HCT116 (cell line): Measurements from ENCODE around the gene FAM184A. TPM values are rescaled to one million over a fixed set of nuclear protein-coding genes. Genes with fewer than 3 reads are reported as not detected.
A peak's percentile ranks its signal among the peaks of the same experiment; 100 is the strongest.

Experiments used
- ATAC-seq: fragments of 200-7000 bp; cut with Tn5 transposase; 2 replicates; pipeline ENCODE4 v1.9.1; 2020; ENCODE audit warnings: mild to moderate bottlenecking, moderate library complexity
- BruUV-seq: library from RNA; stranded (reverse); fragments of 400-500 nt; replicated peaks from 2 replicates; lab custom pipeline; 2021; lab: Mats Ljungman, UMichigan
- CTCF ChIA-PET: fragments of 300-600 bp; sonication (Branson Sonifier 250); formaldehyde crosslinking; loops from one replicate; lab custom pipeline; 2021; ENCODE audit warnings: antibody characterized with exemption; lab: Charles Lee
- POLR2A ChIA-PET: fragments of 300-600, 350-600 bp; sonication (Branson Sonifier 250); formaldehyde crosslinking; loops from one replicate; lab custom pipeline; 2021; ENCODE audit warnings: antibody characterized with exemption; lab: Charles Lee
- RAD21 ChIA-PET, 2 experiments: fragments of 300-600 bp; sonication (Branson Sonifier 250); formaldehyde crosslinking; loops; one replicate each; lab custom pipeline; 2023; ENCODE audit warnings: low total read pairs in 2 of 2; ENCODE audit not compliant: uncharacterized antibody in 2 of 2, unreplicated experiment in 2 of 2, low non-redundant PET in 1 of 2; lab: Charles Lee
- DNase-seq: peaks from one replicate; pipeline ENCODE4 v3.0.0-alpha.2; 2010; ENCODE audit warnings: low read depth, low spot score
- H2AFZ ChIP-seq: fragments of 200-600 bp; shearing (Covaris generic), sonication (generic); 2 replicates; pipeline ENCODE4 v1.6.1; 2017; ENCODE audit warnings: low read depth, mixed run types, mixed read lengths, antibody characterized with exemption, low read length; ENCODE audit not compliant: poor library complexity, severe bottlenecking
- H3K27ac ChIP-seq: 2 replicates; pipeline ENCODE4 v1.5.1; 2012; ENCODE audit warnings: low read depth, low read length
- H3K27me3 ChIP-seq: fragments of 200-600 bp; sonication (generic); 2 replicates; pipeline ENCODE4 v1.6.1; 2016; ENCODE audit warnings: mixed run types, low read length, mixed read lengths; ENCODE audit not compliant: insufficient read depth
- H3K36me3 ChIP-seq, 2 experiments: fragments of 200-500 bp in 1 of 2; fragments of 200-600 bp in 1 of 2; sonication (Bioruptor generic) in 1 of 2; sonication (generic) in 1 of 2; 2 replicates each; pipeline versions ENCODE4 v1.5.1 to v1.6.1; 2014 to 2016; ENCODE audit warnings: low read length in 2 of 2, inconsistent platforms in 1 of 2, mixed read lengths in 1 of 2, mixed run types in 1 of 2; ENCODE audit not compliant: insufficient read depth in 2 of 2, control insufficient read depth in 1 of 2
- H3K4me1 ChIP-seq, 2 experiments: fragments of 200-600 bp in 1 of 2; sonication (generic) in 1 of 2; 2 replicates each; pipeline versions ENCODE4 v1.5.1 to v1.6.1; 2012 to 2017; ENCODE audit warnings: low read length in 2 of 2, inconsistent platforms in 1 of 2, mild to moderate bottlenecking in 1 of 2, mixed read lengths in 1 of 2, mixed run types in 1 of 2, moderate library complexity in 1 of 2; ENCODE audit not compliant: insufficient read depth in 2 of 2, control insufficient read depth in 1 of 2
- H3K4me2 ChIP-seq: fragments of 200-600 bp; sonication (generic); 2 replicates; pipeline ENCODE4 v1.6.1; 2017; ENCODE audit warnings: mixed run types, low read length, mixed read lengths
- H3K4me3 ChIP-seq, 2 experiments: fragments of 200-600 bp in 1 of 2; sonication (generic) in 1 of 2; replicated peaks in 1 of 2; 2 replicates each; pipeline ENCODE4 v1.5.1; 2011 to 2016; ENCODE audit warnings: low read length in 2 of 2, control low read depth in 1 of 2, low read depth in 1 of 2, mild to moderate bottlenecking in 1 of 2, mixed read lengths in 1 of 2, mixed run types in 1 of 2
- H3K79me2 ChIP-seq: fragments of 200-600 bp; sonication (generic); 2 replicates; pipeline ENCODE4 v1.6.1; 2017; ENCODE audit warnings: mild to moderate bottlenecking, mixed run types, low read length, moderate library complexity, mixed read lengths; ENCODE audit not compliant: insufficient read depth
- H3K9ac ChIP-seq: fragments of 200-600 bp; sonication (generic); 2 replicates; pipeline ENCODE4 v1.6.1; 2016; ENCODE audit warnings: low read length, mixed read lengths
- H3K9me2 ChIP-seq: fragments of 200-600 bp; sonication (generic), shearing (Covaris generic); 2 replicates; pipeline ENCODE4 v1.6.1; 2017; ENCODE audit warnings: mixed run types, mild to moderate bottlenecking, moderate library complexity; ENCODE audit not compliant: insufficient read depth
- H3K9me3 ChIP-seq, 2 experiments: fragments of 200-500 bp in 1 of 2; fragments of 200-600 bp in 1 of 2; sonication (Bioruptor generic) in 1 of 2; sonication (generic) in 1 of 2; 2 replicates each; pipeline ENCODE4 v1.6.1; 2014 to 2017; ENCODE audit warnings: low read length in 2 of 2, mixed read lengths in 2 of 2, inconsistent platforms in 1 of 2, low read depth in 1 of 2, mild to moderate bottlenecking in 1 of 2, mixed run types in 1 of 2, moderate library complexity in 1 of 2; ENCODE audit not compliant: control insufficient read depth in 1 of 2, insufficient read depth in 1 of 2
- H4K20me1 ChIP-seq: fragments of 200-600 bp; sonication (generic), shearing (Covaris generic); 2 replicates; pipeline ENCODE4 v1.6.1; 2017; ENCODE audit warnings: mixed run types, mild to moderate bottlenecking, moderate library complexity; ENCODE audit not compliant: insufficient read depth
- CBX3 ChIP-seq: IDR thresholded peaks from 2 replicates; pipeline ENCODE4 v1.6.1; 2012; ENCODE audit warnings: low read depth
- CEBPB ChIP-seq: IDR thresholded peaks from 2 replicates; pipeline ENCODE4 v1.6.1; 2012; ENCODE audit warnings: low read depth
- EGR1 ChIP-seq: IDR thresholded peaks from 2 replicates; pipeline ENCODE4 v1.6.1; 2012; ENCODE audit warnings: low read depth
- ELF1 ChIP-seq: IDR thresholded peaks from 2 replicates; pipeline ENCODE4 v1.6.1; 2012; ENCODE audit warnings: low read depth, borderline replicate concordance
- EZH2phosphoT487 ChIP-seq: fragments of 200-600 bp; IDR thresholded peaks from 2 replicates; pipeline ENCODE4 v1.6.1; 2018; ENCODE audit warnings: antibody characterized with exemption, borderline replicate concordance
- FOSL1 ChIP-seq: IDR thresholded peaks from 2 replicates; pipeline ENCODE4 v1.6.1; 2012; ENCODE audit warnings: low read depth
- JUND ChIP-seq: IDR thresholded peaks from 2 replicates; pipeline ENCODE4 v1.6.1; 2012
- SIN3A ChIP-seq: IDR thresholded peaks from 2 replicates; pipeline ENCODE4 v1.6.1; 2012; ENCODE audit warnings: low read depth
- SP1 ChIP-seq: IDR thresholded peaks from 2 replicates; pipeline ENCODE4 v1.6.1; 2012; ENCODE audit warnings: low read depth
- SRF ChIP-seq: IDR thresholded peaks from 2 replicates; pipeline ENCODE4 v1.6.1; 2012; ENCODE audit warnings: low read depth
- TCF7L2 ChIP-seq: IDR thresholded peaks from 2 replicates; pipeline ENCODE4 v1.7.0; 2011; ENCODE audit warnings: borderline replicate concordance, inconsistent platforms; ENCODE audit not compliant: insufficient read depth, insufficient read length; ENCODE audit errors: extremely low read depth
- YY1 ChIP-seq: IDR thresholded peaks from 2 replicates; pipeline ENCODE4 v1.6.1; 2011; ENCODE audit warnings: low read length, low read depth, moderate library complexity, mild to moderate bottlenecking; ENCODE audit not compliant: insufficient replicate concordance; ENCODE audit errors: extremely low read depth
- ZNF274 ChIP-seq: fragments of 200-500 bp; sonication (Bioruptor generic); IDR thresholded peaks from 2 replicates; pipeline ENCODE4 v1.6.1; 2014; ENCODE audit warnings: mild to moderate bottlenecking, low read depth, low read length, inconsistent platforms
- intact Hi-C: fragments of 100-400 bp; cut with micrococcal nuclease; formaldehyde crosslinking; loops from 2 replicates; pipeline ENCODE4 v1.10.0; 2022
- total RNA-seq: library from RNA; stranded (reverse); gene quantifications from one replicate; pipeline ENCODE4 v1.2.1, GENCODE V29; 2021; ENCODE audit not compliant: unreplicated experiment

The FAM184A gene
- total RNA-seq, 1 experiment from 2014 or later = 2.4 TPM

GRCh38 chr6:119124079-119124824, 45.8 kb upstream of the FAM184A start:
- POLR2A ChIA-PET = interaction anchor here (0.6 kb wide), 1 partner anchor 228 kb away, joined by 3 read pairs; no protein-coding TSS in a partner anchor
- Histone ChIP-seq H3K4me3 (no peak overlapping the region), H4K20me1 (no peaks in the 10 kb centered on the region), H3K9ac (no peak overlapping the region), H3K9me3 (no peaks in the 10 kb centered on the region), H3K27ac (peak overlapping the region; percentile 23; the same call in 1 of the 2 replicates), H3K4me1 (peaks cover 25 to 39% of the 10 kb centered on the region in 2 experiments), H3K36me3 (no peaks in the 10 kb centered on the region), H3K79me2 (no peaks in the 10 kb centered on the region), H2AFZ (peak overlapping the region; percentile 29), H3K9me2 (no peaks in the 10 kb centered on the region), H3K4me2 (peak overlapping the region; percentile 24; the same call in 1 of the 2 replicates), H3K27me3 (no peaks in the 10 kb centered on the region)
- TF ChIP-seq YY1 = no peak
- peak; percentile 65; the same call in 1 of the 2 replicates for TF ChIP-seq SP1
- TF ChIP-seq SRF = peak; percentile 28; the same call in 1 of the 2 replicates
- no peak for TF ChIP-seq SIN3A
- TF ChIP-seq CEBPB = peak; percentile 37; the same call in 1 of the 2 replicates
- TF ChIP-seq JUND = peak; percentile 72
- TF ChIP-seq ELF1 = no peak
- peak; percentile 44; the same call in 1 of the 2 replicates for TF ChIP-seq CBX3
- TF ChIP-seq EZH2phosphoT487 = no peak
- peak; percentile 82 for TF ChIP-seq FOSL1
- no peak for TF ChIP-seq EGR1
- DNase-seq (no peak), ATAC-seq (no peak)
- CTCF ChIA-PET = interaction anchor here (1.1 kb wide), 1 partner anchor 24 kb away, joined by 3 read pairs; no protein-coding TSS in a partner anchor
- BruUV-seq = no TSS peak
- RAD21 ChIA-PET = no interaction called here
- intact Hi-C loops = no loop called here

- H3K9me2 ChIP-seq = no peaks in the 10 kb centered on the region
- no peaks in the 10 kb centered on the region for H3K79me2 ChIP-seq
- no peaks in the 10 kb centered on the region for H4K20me1 ChIP-seq
- RAD21 ChIA-PET = no interaction called here
- H3K4me3 ChIP-seq = no peak overlapping the region
- POLR2A ChIA-PET = no interaction called here
- peaks cover 20 to 22% of the 10 kb centered on the region in 2 experiments for H3K4me1 ChIP-seq
- H3K27me3 ChIP-seq = no peaks in the 10 kb centered on the region
- CTCF ChIA-PET = interaction anchor here (1.8 kb wide), 1 partner anchor 12 kb away, joined by 7 read pairs; no protein-coding TSS in a partner anchor
- BruUV-seq = no TSS peak
- DNase-seq (no peak), ATAC-seq (no peak)
- no peak overlapping the region for H3K4me2 ChIP-seq
- H3K9ac ChIP-seq = no peak overlapping the region
- no peak overlapping the region for H3K27ac ChIP-seq
- H3K36me3 ChIP-seq = no peaks in the 10 kb centered on the region
- no peaks in the 10 kb centered on the region for H3K9me3 ChIP-seq
- intact Hi-C loops = no loop called here
- TF ChIP-seq ZNF274 (no peak), TCF7L2 (no peak)
- H2AFZ ChIP-seq = no peak overlapping the region
Measured at GRCh38 chr6:119122336-119122735, 43.9 kb upstream of the FAM184A start.
